Measurements from ENCODE around the gene LCN6. TPM values are rescaled to one million over a fixed set of nuclear protein-coding genes. Genes with fewer than 3 reads are reported as not detected.
"Not testable (repeated sequence)": the region's sequence is repeated elsewhere in the genome, so short reads cannot be mapped to it uniquely, and the experiment has no call there.

Gene LCN6
- total RNA-seq, 2 donors from 2014 or later, result 7.8 to 16.2 TPM

GRCh38 chr9:136709454-136710109, 38.7 kb downstream of the LCN6 start:
- Histone ChIP-seq H3K9me3 (no peaks in the 10 kb centered on the region), H3K4me1 (replicated peaks) (peaks cover 6% of the 10 kb centered on the region), H3K27me3 (replicated peaks; ENCODE audit: insufficient read depth) (no peaks in the 10 kb centered on the region), H3K27ac (no peak overlapping the region), H3K4me3 (no peak overlapping the region), H3K36me3 (no peaks in the 10 kb centered on the region)
- DNase-seq (ENCODE audit: low spot score), result no peak
- intact Hi-C loops (cut with DNase I), result no loop called here
- TF ChIP-seq POLR2AphosphoS5 (IDR thresholded peaks at IDR 0.05), result no peak
- no peak for TF ChIP-seq CTCF (IDR thresholded peaks at IDR 0.05)
- no peak for TF ChIP-seq POLR2A (IDR thresholded peaks at IDR 0.05)
- WGBS, result 91% methylated on average over 24 of the region's 24 CpGs

- no peak overlapping the region for H3K4me3 ChIP-seq
- intact Hi-C loops (cut with DNase I), result no loop called here
- no peaks in the 10 kb centered on the region for H3K9me3 ChIP-seq
- H3K27me3 ChIP-seq (replicated peaks; ENCODE audit: insufficient read depth), result no peaks in the 10 kb centered on the region
- H3K27ac ChIP-seq, result no peak overlapping the region
- DNase-seq (ENCODE audit: low spot score), result no peak
- 79% methylated on average over 22 of the region's 22 CpGs for WGBS
- H3K36me3 ChIP-seq, result no peaks in the 10 kb centered on the region
- no peak for TF ChIP-seq POLR2AphosphoS5 (IDR thresholded peaks at IDR 0.05)
- H3K4me1 ChIP-seq (replicated peaks), result peaks cover 6% of the 10 kb centered on the region
Measured at GRCh38 chr9:136707849-136708517, 40.3 kb downstream of the LCN6 start.

- TF ChIP-seq POLR2AphosphoS5 (IDR thresholded peaks at IDR 0.05) (no peak), CTCF (IDR thresholded peaks at IDR 0.05) (no peak), POLR2A (IDR thresholded peaks at IDR 0.05) (no peak)
- Histone ChIP-seq H3K27me3 (replicated peaks; ENCODE audit: insufficient read depth) (no peaks in the 10 kb centered on the region), H3K36me3 (no peaks in the 10 kb centered on the region), H3K27ac (no peak overlapping the region), H3K4me3 (no peak overlapping the region), H3K4me1 (replicated peaks) (peaks cover 4% of the 10 kb centered on the region), H3K9me3 (no peaks in the 10 kb centered on the region)
- WGBS, result 92% methylated on average over 7 of the region's 7 CpGs
- DNase-seq (ENCODE audit: low spot score), result no peak
- intact Hi-C loops (cut with DNase I), result no loop called here
Measured at GRCh38 chr9:136707011-136707410, 41.3 kb downstream of the LCN6 start.

- intact Hi-C loops (cut with DNase I), result no loop called here
- no peak overlapping the region for H3K27ac ChIP-seq
- H3K4me3 ChIP-seq, result no peak overlapping the region
- no peaks in the 10 kb centered on the region for H3K4me1 ChIP-seq (replicated peaks)
- no peaks in the 10 kb centered on the region for H3K36me3 ChIP-seq
- TF ChIP-seq CTCF (IDR thresholded peaks at IDR 0.05) (no peak), POLR2AphosphoS5 (IDR thresholded peaks at IDR 0.05) (no peak), POLR2A (IDR thresholded peaks at IDR 0.05) (no peak)
- 63% methylated on average over 7 of the region's 7 CpGs for WGBS
- DNase-seq (ENCODE audit: low spot score), result no peak
- no peaks in the 10 kb centered on the region for H3K9me3 ChIP-seq
- no peaks in the 10 kb centered on the region for H3K27me3 ChIP-seq (replicated peaks; ENCODE audit: insufficient read depth)
Measured at GRCh38 chr9:136705564-136705963, 42.8 kb downstream of the LCN6 start.

- intact Hi-C loops (cut with DNase I); DNase-seq (ENCODE audit: low spot score); H3K27me3 ChIP-seq (replicated peaks; ENCODE audit: insufficient read depth); H3K9me3 ChIP-seq; H3K4me1 ChIP-seq (replicated peaks); H3K27ac ChIP-seq; H3K36me3 ChIP-seq; H3K4me3 ChIP-seq: not testable (repeated sequence)
- WGBS, result 91% methylated on average over 8 of the region's 8 CpGs
Measured at GRCh38 chr9:136704741-136705140, 43.6 kb downstream of the LCN6 start.

Measured in prostate gland (tissue), 2 donors.